ENCODE results near the gene BICRA. TPM values are rescaled to one million over a fixed set of nuclear protein-coding genes. Genes with fewer than 3 reads are reported as not detected.
A peak's percentile ranks its signal among the peaks of the same experiment; 100 is the strongest.

BICRA gene
- total and polyA plus RNA-seq, 2 of the 8 experiments (the other 6 are each of a cell fraction or from before 2014, with no cell fraction given) = 1.5 to 29.2 TPM

DNA sequence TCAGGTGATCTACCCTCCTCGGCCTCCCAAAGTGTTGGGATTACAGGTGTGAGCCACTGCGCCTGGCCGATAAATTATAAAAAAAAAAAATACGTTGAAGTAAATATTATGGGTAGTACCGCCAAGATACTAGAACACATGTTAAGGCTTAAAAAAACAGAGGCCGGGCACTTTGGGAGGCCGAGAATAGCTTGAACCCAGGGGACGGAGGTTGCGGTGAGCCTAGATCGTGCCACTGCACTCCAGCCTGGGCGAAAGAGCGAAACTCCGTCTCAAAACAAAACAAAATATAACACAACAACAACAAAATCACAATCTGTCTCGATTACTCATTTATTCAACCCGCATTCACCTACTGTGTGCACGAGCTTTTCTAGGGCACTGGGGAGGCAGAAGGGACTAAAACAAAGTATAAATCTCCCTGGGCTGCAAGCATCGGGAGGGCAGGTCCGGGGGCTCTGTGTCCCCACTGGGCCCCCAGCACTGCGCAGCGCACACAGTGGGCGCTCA lies 1.3 kb upstream of the BICRA start:
- Histone ChIP-seq H3K14ac (ENCODE audit: insufficient read length) (no peak overlapping the region), H3K36me3 (ENCODE audit: control insufficient read depth in 2 of 4, insufficient read depth in 4 of 4, low read length in 3 of 4) (no peaks in the 10 kb centered on the region; a peak in 1 of 8 replicates), H3K4me1 (replicated peaks in 1 of 4; ENCODE audit: control insufficient read depth in 3 of 4, insufficient read depth in 4 of 4, low read length in 3 of 4) (peaks cover 5 to 17% (median 10%) of the 10 kb centered on the region in 4 experiments), H2AK5ac (ENCODE audit: low read depth, low read length) (0 out of 2 replicates have a peak overlapping the region, but pooled peaks have one; percentile 75), H3K27me3 (replicated peaks in 1 of 4; ENCODE audit: control insufficient read depth in 3 of 4, extremely low read depth in 1 of 4, insufficient read depth in 3 of 4, low read length in 3 of 4) (no peaks in the 10 kb centered on the region), H3K27ac (ENCODE audit: low read depth, low read length) (peak overlapping the region; percentile 67; the same call in 1 of the 2 replicates), H3K56ac (replicated peaks; ENCODE audit: insufficient read length, low read depth, low read length) (no peak overlapping the region), H3K9ac (replicated peaks in 1 of 4; ENCODE audit: extremely low read depth in 1 of 4, low read depth in 3 of 4, low read length in 3 of 4) (peak overlapping the region; percentile 71 to 87 (median 82)), H3K4ac (replicated peaks; ENCODE audit: insufficient read length, low read depth, low read length) (no peak overlapping the region), H3K79me1 (ENCODE audit: low read depth, low read length) (peaks cover 9% of the 10 kb centered on the region), H3K23ac (ENCODE audit: insufficient read length) (no peak overlapping the region), H2BK120ac (replicated peaks; ENCODE audit: low read depth, low read length) (no peak overlapping the region), H2BK20ac (ENCODE audit: low read length) (no peak overlapping the region), H3K9me3 (ENCODE audit: insufficient read depth in 2 of 2, low read depth in 1 of 2, low read length in 1 of 2) (no peaks in the 10 kb centered on the region), H2BK12ac (ENCODE audit: low read depth, low read length) (no peak overlapping the region), H2BK15ac (ENCODE audit: low read length) (no peak overlapping the region), H4K5ac (ENCODE audit: insufficient read length, low read depth, low read length) (no peak overlapping the region), H2BK5ac (ENCODE audit: low read depth, low read length) (peak overlapping the region; percentile 86; the same call in 1 of the 2 replicates), H2AFZ (ENCODE audit: low read length) (no peak overlapping the region), H4K20me1 (replicated peaks in 1 of 2; ENCODE audit: control insufficient read depth in 1 of 2, insufficient read depth in 2 of 2, low read length in 2 of 2) (peaks cover 3 to 6% of the 10 kb centered on the region in 2 experiments), H4K8ac (ENCODE audit: extremely low read depth, insufficient read depth, low read length) (0 out of 2 replicates have a peak overlapping the region, but pooled peaks have one; percentile 39), H3K79me2 (ENCODE audit: control insufficient read depth in 1 of 2, insufficient read depth in 2 of 2, low read length in 2 of 2) (peaks cover 18 to 36% of the 10 kb centered on the region in 2 experiments), H3K23me2 (ENCODE audit: low read depth, low read length) (peaks cover 3% of the 10 kb centered on the region), H3K18ac (ENCODE audit: extremely low read depth, low read length) (no peak overlapping the region; the same call in none of the 2 replicates), H3K4me3 (ENCODE audit: extremely low read depth in 1 of 4, insufficient read depth in 2 of 4, low read depth in 3 of 4, low read length in 4 of 4) (peak overlapping the region; percentile 83 to 98 (median 87)), H4K91ac (replicated peaks; ENCODE audit: insufficient read length, low read length) (peak overlapping the region; percentile 44), H3K4me2 (ENCODE audit: insufficient read depth in 1 of 2, low read depth in 2 of 2, low read length in 2 of 2) (peak overlapping the region; percentile 70 to 80)
- DNase-seq (ENCODE audit: low read depth in 1 of 2, low spot score in 2 of 2) = no peak
- ChIA-PET CTCF (ENCODE audit: partially characterized antibody) (interaction anchor here (0.6 to 1.8 kb wide), 5 partner anchors 9 to 171 kb away, joined by 3 to 7 read pairs (median 3); no protein-coding TSS in a partner anchor), POLR2A (ENCODE audit: partially characterized antibody) (interaction anchor here (0.6 to 1.5 kb wide), 8 partner anchors 11 to 321 kb away, joined by 3 to 4 read pairs (median 3); no protein-coding TSS in a partner anchor)
- WGBS, 2 experiments (ENCODE audit: extremely low coverage in 1 of 2, insufficient coverage in 1 of 2, insufficient read length in 1 of 2, insufficient replicate concordance in 2 of 2, low coverage in 1 of 2, low lambda C conversion rate in 2 of 2, missing lambda C conversion rate in 1 of 2) = 32% methylated on average over 21 of the region's 21 CpGs; no CpG with 5 or more reads in 1 of the 2 experiments
- FAIRE-seq = no peak
- TF ChIP-seq CTCF (IDR thresholded peaks at IDR 0.05; ENCODE audit: control extremely low read depth in 1 of 3, insufficient read depth in 1 of 3, low read depth in 1 of 3, low read length in 3 of 3) (peak in 1 of 3 experiments; percentile 10; a peak in 1 of 4 replicates), CTBP2 (IDR thresholded peaks at IDR 0.05; ENCODE audit: borderline replicate concordance, insufficient read depth, insufficient read length, low read length) (no peak), TAF1 (IDR thresholded peaks at IDR 0.05; ENCODE audit: low read depth, low read length) (no peak)

All from H1 (cell line).